ENCODE data around the gene TBL1XR1.
"Not testable (repeated sequence)": the region's sequence is repeated elsewhere in the genome, so short reads cannot be mapped to it uniquely, and the experiment has no call there.

Gene TBL1XR1

DNA sequence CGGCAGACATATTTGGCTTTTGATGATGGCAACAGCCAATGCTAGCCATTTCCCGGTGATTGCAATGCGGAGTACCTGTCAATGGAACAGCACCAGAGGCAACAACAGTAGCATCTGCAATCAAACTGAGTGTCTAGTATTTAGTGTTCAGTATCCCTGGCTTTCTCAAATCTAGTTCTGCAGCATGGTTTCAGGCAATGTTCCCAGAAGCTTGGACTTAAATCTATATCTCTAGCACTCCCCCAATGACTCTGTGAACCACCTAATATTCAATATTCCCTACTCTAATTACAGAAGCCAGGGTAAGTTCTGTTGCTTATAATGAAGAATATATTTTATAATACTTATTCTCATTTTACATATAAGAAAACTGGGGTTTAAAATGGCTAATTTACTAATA, 48.2 kb downstream of the TBL1XR1 start:
- Mint-ChIP-seq H3K27ac (no peak overlapping the region), H3K27me3 (no peaks in the 10 kb centered on the region), H3K4me3 (no peak overlapping the region), H3K9me3 (ENCODE audit: low read depth) (no peaks in the 10 kb centered on the region), H3K36me3 (peaks cover 4% of the 10 kb centered on the region), H3K4me1 (ENCODE audit: low read depth) (peaks cover 80% of the 10 kb centered on the region)

GRCh38 chr3:177147790-177148189, 49.5 kb downstream of the TBL1XR1 start:
- Mint-ChIP-seq H3K9me3 (ENCODE audit: low read depth) (no peaks in the 10 kb centered on the region), H3K4me3 (no peak overlapping the region), H3K27ac (peak overlapping the region; percentile 84), H3K27me3 (no peaks in the 10 kb centered on the region), H3K4me1 (ENCODE audit: low read depth) (peaks cover 86% of the 10 kb centered on the region), H3K36me3 (peaks cover 6% of the 10 kb centered on the region)

GRCh38 chr3:177146646-177147045, 50.6 kb downstream of the TBL1XR1 start:
- peaks cover 6% of the 10 kb centered on the region for H3K36me3 Mint-ChIP-seq
- H3K4me3 Mint-ChIP-seq = peak overlapping the region; percentile 25
- no peaks in the 10 kb centered on the region for H3K27me3 Mint-ChIP-seq
- peaks cover 85% of the 10 kb centered on the region for H3K4me1 Mint-ChIP-seq (ENCODE audit: low read depth)
- H3K27ac Mint-ChIP-seq = peak overlapping the region; percentile 84
- no peaks in the 10 kb centered on the region for H3K9me3 Mint-ChIP-seq (ENCODE audit: low read depth)

- Mint-ChIP-seq H3K27ac (peak overlapping the region; percentile 84), H3K4me3 (peak overlapping the region; percentile 60), H3K36me3 (peaks cover 6% of the 10 kb centered on the region), H3K27me3 (no peaks in the 10 kb centered on the region), H3K9me3 (ENCODE audit: low read depth) (no peaks in the 10 kb centered on the region), H3K4me1 (ENCODE audit: low read depth) (peaks cover 85% of the 10 kb centered on the region)
Measured at GRCh38 chr3:177145954-177146353, 51.3 kb downstream of the TBL1XR1 start.

DNA sequence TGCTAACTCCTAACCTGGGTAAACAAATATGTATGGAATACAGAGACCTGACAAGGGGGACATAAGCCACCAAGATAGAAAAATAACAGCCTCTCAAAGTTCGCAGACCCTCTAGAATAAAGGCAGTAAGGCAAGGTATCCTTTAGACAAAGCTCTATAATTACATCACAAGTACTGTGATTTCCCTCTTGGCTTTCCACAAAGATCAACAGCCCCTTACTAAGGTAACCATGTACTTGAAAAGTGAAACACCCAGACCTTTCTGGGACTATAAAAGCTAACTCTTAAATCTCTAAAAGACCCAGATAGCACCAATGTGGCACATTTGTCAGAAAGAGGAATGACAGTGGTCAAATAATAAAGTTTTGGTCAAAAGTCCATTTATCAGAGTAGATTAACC, 51.9 kb downstream of the TBL1XR1 start:
- H3K9me3 Mint-ChIP-seq (ENCODE audit: low read depth) = no peaks in the 10 kb centered on the region
- H3K36me3 Mint-ChIP-seq = peaks cover 6% of the 10 kb centered on the region
- H3K4me1 Mint-ChIP-seq (ENCODE audit: low read depth) = peaks cover 83% of the 10 kb centered on the region
- H3K27me3 Mint-ChIP-seq = no peaks in the 10 kb centered on the region
- H3K27ac Mint-ChIP-seq = peak overlapping the region; percentile 84
- H3K4me3 Mint-ChIP-seq = peak overlapping the region; percentile 60

DNA sequence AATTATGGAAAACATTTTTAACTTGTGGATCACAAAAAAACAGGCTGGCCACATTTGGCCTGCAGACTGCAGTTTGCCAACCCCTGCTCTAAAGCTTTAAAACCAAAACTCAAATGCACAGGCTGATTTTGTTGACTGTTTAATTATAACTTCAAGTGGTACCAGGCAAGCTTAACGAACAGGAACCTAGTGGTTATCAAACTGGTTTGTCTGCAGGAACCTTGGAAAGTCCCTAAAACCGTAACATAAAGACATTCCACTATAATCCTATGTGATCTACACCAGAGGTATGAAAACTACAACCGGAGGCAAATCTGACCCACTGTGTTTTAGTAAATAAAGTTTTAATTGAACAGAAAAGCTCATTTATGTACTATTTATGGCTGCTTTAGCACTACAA, 52.4 kb downstream of the TBL1XR1 start:
- Mint-ChIP-seq H3K4me1 (ENCODE audit: low read depth) (peaks cover 81% of the 10 kb centered on the region), H3K36me3 (peaks cover 6% of the 10 kb centered on the region), H3K27ac (peak overlapping the region; percentile 84), H3K27me3 (no peaks in the 10 kb centered on the region), H3K4me3 (peak overlapping the region; percentile 60), H3K9me3 (ENCODE audit: low read depth) (no peaks in the 10 kb centered on the region)

DNA sequence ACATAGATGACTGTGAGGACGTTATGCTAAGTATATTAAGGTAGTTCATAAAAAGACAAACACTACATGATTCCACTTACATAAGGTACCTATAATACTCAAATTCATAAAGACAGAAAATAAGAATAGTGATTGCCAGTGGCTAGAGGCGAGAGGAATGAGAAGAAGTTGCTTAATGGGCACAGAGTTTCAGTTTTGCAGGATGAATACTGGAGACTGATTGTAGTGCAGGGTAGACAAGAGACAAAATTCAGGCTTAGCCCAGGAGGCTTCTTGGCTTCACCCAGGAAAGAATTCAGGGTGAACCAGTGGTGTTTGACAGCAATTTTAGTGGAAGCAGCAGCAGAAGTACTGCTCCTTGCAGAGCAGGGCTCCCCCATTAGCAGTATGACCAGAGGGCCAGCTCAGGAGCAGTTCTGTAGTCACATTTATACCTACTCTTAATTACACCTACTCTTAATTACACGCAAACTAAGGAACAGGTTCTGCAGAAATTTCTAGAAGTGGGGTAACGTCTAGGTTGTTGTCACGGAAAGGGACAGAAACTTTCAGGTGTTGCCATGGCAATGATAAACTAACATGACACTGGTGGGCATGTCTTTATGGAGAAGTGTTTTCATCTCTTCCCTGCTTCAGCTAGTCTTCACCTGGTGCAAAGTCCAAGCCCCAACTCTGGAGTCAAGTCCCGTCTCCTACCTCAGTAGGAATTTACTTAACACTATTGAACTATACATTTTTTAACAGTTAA, 55.2 kb downstream of the TBL1XR1 start:
- no peaks in the 10 kb centered on the region for H3K27me3 Mint-ChIP-seq
- H3K4me3 Mint-ChIP-seq = peak overlapping the region; percentile 5
- H3K27ac Mint-ChIP-seq = peak overlapping the region; percentile 62
- H3K9me3 Mint-ChIP-seq (ENCODE audit: low read depth) = no peaks in the 10 kb centered on the region
- H3K36me3 Mint-ChIP-seq = peaks cover 9% of the 10 kb centered on the region
- peaks cover 87% of the 10 kb centered on the region for H3K4me1 Mint-ChIP-seq (ENCODE audit: low read depth)

DNA sequence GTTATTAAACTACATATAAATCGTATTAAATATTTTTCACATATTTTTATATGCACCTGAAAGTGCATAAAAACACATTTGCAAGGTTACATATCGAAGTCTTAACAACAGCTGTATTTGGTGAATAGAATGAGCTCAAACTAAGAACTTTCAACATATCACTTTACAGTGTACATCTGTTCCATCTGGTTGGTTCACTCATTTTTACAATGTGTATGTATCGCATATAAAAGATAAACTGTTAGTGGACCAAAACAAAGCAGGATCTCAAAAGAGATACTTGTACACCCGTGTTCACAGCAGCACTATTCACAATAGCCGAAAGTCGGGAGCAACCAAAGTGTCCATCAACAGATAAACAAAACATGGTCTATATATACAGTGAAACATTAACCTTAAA, 55.8 kb downstream of the TBL1XR1 start:
- Mint-ChIP-seq H3K4me3 (no peak overlapping the region), H3K27ac (peak overlapping the region; percentile 37), H3K36me3 (peaks cover 9% of the 10 kb centered on the region), H3K27me3 (no peaks in the 10 kb centered on the region), H3K9me3 (ENCODE audit: low read depth) (no peaks in the 10 kb centered on the region), H3K4me1 (ENCODE audit: low read depth) (peaks cover 86% of the 10 kb centered on the region)

DNA sequence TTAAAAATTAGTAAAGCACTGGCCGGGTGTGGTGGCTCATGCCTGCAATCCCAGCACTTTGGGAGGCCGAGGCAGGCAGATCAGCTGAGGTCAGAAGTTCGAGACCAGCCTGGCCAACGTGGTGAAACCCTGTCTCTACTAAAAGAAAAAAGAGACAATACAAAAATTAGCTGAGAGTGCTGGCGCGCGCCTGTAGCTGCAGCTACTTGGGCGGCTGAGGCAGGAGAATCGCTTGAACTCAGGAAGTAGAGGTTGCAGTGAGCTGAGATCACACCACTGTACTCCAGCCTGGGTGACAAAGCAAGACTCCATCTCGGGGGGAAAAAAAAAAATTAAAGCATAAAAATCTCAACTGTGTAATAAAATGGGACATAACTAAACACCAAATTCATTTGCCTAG, 58.1 kb downstream of the TBL1XR1 start:
- not testable (repeated sequence) for H3K36me3 Mint-ChIP-seq; H3K27me3 Mint-ChIP-seq; H3K9me3 Mint-ChIP-seq (ENCODE audit: low read depth)
- Mint-ChIP-seq H3K4me3 (peak overlapping the region; percentile 14), H3K4me1 (ENCODE audit: low read depth) (peaks cover 76% of the 10 kb centered on the region), H3K27ac (peak overlapping the region; percentile 92)

GRCh38 chr3:177137774-177138705, 59.2 kb downstream of the TBL1XR1 start:
- Mint-ChIP-seq H3K27ac (peak overlapping the region; percentile 92), H3K4me1 (ENCODE audit: low read depth) (peaks cover 75% of the 10 kb centered on the region), H3K4me3 (peak overlapping the region; percentile 63), H3K36me3 (peaks cover 13% of the 10 kb centered on the region), H3K9me3 (ENCODE audit: low read depth) (no peaks in the 10 kb centered on the region), H3K27me3 (no peaks in the 10 kb centered on the region)

DNA sequence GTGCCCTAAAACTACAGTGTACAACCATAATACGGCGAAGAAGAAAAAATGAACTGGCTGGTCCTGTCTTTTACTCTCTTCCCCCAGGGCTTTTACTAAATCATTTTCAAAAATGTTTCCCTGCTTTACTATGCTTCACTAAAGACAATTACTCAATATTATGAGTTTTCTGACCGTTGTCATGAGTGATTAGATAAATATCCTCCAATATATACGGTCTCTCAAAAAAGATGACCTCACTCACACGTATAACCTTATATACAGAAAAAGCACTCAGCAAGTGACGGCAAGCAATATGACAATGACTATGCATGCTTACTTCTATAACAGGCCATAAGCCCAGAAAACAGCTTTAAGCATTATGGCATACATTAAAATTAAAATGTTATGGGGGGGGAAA, 60.5 kb downstream of the TBL1XR1 start:
- Mint-ChIP-seq H3K9me3 (ENCODE audit: low read depth) (no peaks in the 10 kb centered on the region), H3K27me3 (no peaks in the 10 kb centered on the region), H3K4me3 (no peak overlapping the region), H3K36me3 (peaks cover 19% of the 10 kb centered on the region), H3K27ac (peak overlapping the region; percentile 71), H3K4me1 (ENCODE audit: low read depth) (peaks cover 76% of the 10 kb centered on the region)

GRCh38 chr3:177135841-177136492, 61.3 kb downstream of the TBL1XR1 start:
- Mint-ChIP-seq H3K4me1 (ENCODE audit: low read depth) (peaks cover 74% of the 10 kb centered on the region), H3K27me3 (no peaks in the 10 kb centered on the region), H3K36me3 (peaks cover 21% of the 10 kb centered on the region), H3K9me3 (ENCODE audit: low read depth) (no peaks in the 10 kb centered on the region), H3K4me3 (no peak overlapping the region), H3K27ac (peak overlapping the region; percentile 71)

DNA sequence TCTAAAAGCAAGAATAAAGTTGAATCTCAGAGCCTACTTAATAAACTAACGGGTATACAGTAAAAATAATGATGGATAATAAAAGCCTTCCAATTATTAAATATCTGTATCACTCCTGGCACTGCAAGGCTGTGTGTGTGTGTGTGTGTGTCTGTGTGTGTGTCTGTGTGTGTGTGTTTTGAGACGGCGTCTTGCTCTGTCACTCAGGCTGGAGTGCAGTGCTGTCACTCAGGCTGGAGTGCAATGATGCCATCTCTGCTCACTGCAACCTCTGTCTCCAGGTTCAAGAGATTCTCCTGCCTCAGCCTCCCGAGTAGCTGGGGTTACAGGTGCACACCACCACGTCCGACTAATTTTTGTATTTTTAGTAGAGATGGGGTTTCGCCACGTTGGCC, 62.5 kb downstream of the TBL1XR1 start:
- H3K4me1 Mint-ChIP-seq (ENCODE audit: low read depth) = peaks cover 78% of the 10 kb centered on the region

DNA sequence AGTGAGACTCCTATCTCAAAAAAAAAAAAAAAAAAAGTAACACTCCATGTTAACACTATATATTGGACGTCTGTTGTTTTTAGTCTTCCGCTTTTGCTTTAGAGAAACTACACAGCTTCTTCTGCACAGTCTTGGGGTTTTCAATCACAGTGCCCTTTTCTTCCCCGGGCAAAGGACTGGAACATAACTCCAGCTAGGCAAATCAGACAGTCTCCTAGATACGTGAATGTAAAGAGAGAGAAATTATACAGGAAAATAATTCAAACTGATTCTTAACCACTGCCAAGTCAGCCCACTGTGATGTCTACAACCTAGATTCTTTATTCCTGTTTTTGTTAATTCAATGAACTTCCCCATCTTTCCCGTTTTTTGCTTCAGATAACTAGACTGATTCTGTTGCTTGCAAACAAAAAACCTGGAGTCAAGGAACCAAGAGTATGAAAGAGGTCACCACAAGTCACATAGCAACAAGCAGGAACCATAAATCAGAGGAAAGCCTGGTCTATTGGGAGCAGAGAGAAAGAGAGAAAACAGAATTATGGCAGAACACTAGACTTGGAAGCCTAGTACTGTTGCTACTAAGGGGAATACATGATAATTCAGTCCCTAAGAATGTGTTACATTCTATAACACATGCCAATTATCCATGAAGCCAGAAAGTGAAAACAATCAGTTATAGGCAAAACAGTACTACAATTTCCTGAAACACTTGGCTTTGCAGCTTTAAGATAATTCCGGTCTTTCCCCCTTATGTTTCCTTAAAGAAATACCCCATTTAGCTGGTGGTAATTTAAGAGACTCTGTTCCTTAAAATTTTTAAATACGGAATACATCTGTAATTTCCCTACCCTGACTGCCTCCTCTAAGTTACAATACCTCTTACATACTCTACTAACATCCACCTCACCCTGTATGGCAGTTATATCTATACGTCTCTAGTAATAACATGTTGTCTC, 63.1 kb downstream of the TBL1XR1 start:
- no peak overlapping the region for H3K4me3 Mint-ChIP-seq
- H3K27ac Mint-ChIP-seq = peak overlapping the region; percentile 0
- peaks cover 25% of the 10 kb centered on the region for H3K36me3 Mint-ChIP-seq
- peaks cover 76% of the 10 kb centered on the region for H3K4me1 Mint-ChIP-seq (ENCODE audit: low read depth)
- no peaks in the 10 kb centered on the region for H3K27me3 Mint-ChIP-seq
- H3K9me3 Mint-ChIP-seq (ENCODE audit: low read depth) = no peaks in the 10 kb centered on the region

More for the DNA sequence above, 62.5 kb downstream of the TBL1XR1 start:
- peaks cover 25% of the 10 kb centered on the region for H3K36me3 Mint-ChIP-seq
- no peaks in the 10 kb centered on the region for H3K27me3 Mint-ChIP-seq
- no peaks in the 10 kb centered on the region for H3K9me3 Mint-ChIP-seq (ENCODE audit: low read depth)
- peak overlapping the region; percentile 0 for H3K27ac Mint-ChIP-seq
- no peak overlapping the region for H3K4me3 Mint-ChIP-seq
